Ectodermal cell (in vitro differentiated cells): ENCODE results near the gene PODXL2.
"Not testable (repeated sequence)": the region's sequence is repeated elsewhere in the genome, so short reads cannot be mapped to it uniquely, and the experiment has no call there.

Experiments used
- H3K27ac ChIP-seq: 2 replicates; pipeline ENCODE4 v1.7.0; 2013; ENCODE audit warnings: mild to moderate bottlenecking, low read depth, low read length; ENCODE audit not compliant: insufficient read depth, poor library complexity, severe bottlenecking
- H3K27me3 ChIP-seq: 2 replicates; pipeline ENCODE4 v1.7.0; 2013; ENCODE audit warnings: mild to moderate bottlenecking, low read length; ENCODE audit not compliant: insufficient read depth, control insufficient read depth, poor library complexity, severe bottlenecking
- H3K36me3 ChIP-seq: one replicate; pipeline ENCODE4 v1.7.0; 2013; ENCODE audit warnings: low read length; ENCODE audit not compliant: control insufficient read depth, insufficient read depth
- H3K4me1 ChIP-seq: one replicate; pipeline ENCODE4 v1.7.0; 2013; ENCODE audit warnings: low read length; ENCODE audit not compliant: control insufficient read depth, insufficient read depth
- H3K4me3 ChIP-seq: 2 replicates; pipeline ENCODE4 v1.7.0; 2013; ENCODE audit warnings: low read depth, low read length, control low read depth; ENCODE audit not compliant: insufficient read depth
- H3K9me3 ChIP-seq: 2 replicates; pipeline ENCODE4 v1.7.0; 2013; ENCODE audit warnings: mild to moderate bottlenecking, low read length, moderate library complexity; ENCODE audit not compliant: control insufficient read depth
- WGBS, 2 experiments: methylation state at CpG; one replicate each; pipeline ENCODE4 v1.1.7; 2013; ENCODE audit warnings: missing lambda C conversion rate in 2 of 2; 5-methylcytosine and 5-hydroxymethylcytosine counted together

The PODXL2 gene

DNA sequence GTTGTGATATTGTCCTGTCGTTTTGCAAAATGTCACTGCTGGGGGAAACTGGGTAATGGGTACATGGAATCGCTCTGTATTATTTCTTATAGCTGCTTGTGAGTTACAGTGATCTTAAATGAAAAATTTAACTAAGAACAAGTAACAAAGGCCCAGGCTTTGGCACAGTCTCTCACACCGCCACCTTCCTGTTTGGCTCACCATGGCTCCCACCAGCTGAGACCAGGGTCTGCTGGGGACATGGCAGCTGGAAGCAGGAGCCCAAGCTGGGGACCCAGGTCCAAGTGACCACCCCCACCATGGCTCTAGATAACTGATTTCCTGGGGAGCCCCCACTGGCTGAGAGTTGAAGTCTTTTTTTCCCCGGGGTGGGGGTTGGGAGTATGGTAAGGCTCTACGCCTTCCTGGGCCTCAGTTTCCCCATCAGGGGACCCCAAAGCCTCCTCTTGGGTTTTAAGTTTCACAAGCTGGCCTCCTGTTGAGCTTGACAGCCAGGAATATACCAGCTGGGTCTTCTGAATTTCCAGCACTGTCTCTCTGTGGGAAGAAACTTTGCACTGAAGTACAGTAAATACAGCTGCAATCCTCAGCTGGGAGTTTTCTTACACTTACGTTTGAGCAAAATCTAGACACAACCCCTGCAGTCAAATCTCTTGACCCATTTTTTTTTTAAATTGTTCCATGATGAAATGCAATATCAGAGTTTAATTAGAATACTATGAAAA is 69.9 kb downstream of the PODXL2 start:
- Histone ChIP-seq H3K9me3 (no peaks in the 10 kb centered on the region), H3K4me3 (no peak overlapping the region), H3K27ac (no peak overlapping the region), H3K36me3 (no peaks in the 10 kb centered on the region), H3K4me1 (no peaks in the 10 kb centered on the region), H3K27me3 (no peaks in the 10 kb centered on the region)
- 82% methylated on average over 5 to 6 of the region's 6 CpGs for WGBS, 2 experiments

DNA sequence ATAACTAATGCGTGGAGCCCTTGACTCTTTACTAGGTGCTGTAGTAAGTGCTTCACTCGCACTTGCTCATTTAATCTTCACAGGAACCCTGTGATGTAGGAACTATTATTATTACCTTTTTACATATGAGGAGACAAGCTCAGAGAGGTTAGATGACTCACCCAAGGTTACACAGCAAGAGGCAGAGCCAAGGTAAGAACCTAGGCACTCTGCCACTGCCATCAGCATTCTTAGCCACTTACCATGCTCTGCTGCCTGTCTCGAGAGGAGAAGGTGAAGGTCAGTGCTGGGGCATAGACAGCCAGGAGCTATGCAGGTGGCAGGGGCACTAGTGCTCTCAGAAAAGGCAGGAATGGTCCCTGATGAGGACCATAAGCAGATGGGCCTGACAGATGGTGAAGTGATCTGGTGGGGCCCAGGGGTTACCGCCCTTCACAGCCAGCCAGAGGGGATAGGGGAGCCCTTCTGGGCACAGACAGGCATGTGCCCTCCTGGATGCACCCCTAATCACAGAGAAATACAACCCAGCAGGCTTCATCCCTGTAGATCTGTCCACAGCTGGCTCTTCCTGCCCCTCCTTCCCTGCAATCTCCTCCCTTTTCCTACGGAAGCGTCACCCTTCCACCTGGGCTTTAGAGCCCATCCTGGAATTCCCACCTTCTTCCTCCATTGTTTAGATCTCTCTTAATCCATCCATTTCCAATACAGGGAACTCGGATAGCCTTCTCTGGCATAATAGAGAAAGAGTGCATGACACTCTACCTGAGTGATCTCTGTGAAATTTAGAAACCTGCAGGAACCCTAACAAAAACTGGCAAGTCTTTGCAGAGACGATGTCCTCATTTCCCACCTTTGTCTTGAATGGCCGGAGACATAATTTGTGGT is 70.7 kb downstream of the PODXL2 start:
- H3K27ac ChIP-seq: no peak overlapping the region
- no peaks in the 10 kb centered on the region for H3K36me3 ChIP-seq
- no peaks in the 10 kb centered on the region for H3K9me3 ChIP-seq
- 91% methylated on average over 7 to 9 of the region's 9 CpGs for WGBS, 2 experiments
- no peak overlapping the region for H3K4me3 ChIP-seq
- H3K4me1 ChIP-seq: no peaks in the 10 kb centered on the region
- H3K27me3 ChIP-seq: no peaks in the 10 kb centered on the region

DNA sequence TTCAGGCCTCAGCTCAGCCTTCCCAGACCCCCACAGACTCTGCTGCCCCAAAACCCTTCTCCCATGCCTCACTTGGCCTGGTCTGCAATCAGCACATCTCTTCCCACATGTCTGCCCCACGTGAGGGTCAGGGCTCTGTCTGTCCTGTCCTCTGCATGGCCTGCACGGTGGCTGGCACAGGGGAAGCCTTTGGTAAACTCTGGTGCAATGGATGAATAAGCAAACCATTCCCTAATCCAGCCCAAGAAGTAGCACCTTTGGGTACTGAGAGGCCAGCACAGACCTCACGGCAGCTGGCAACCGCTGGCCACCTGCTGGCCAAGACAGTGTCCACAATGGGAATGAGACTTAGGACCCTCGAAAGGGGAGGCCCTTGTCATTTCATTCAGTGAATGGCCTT is 71.4 kb downstream of the PODXL2 start:
- Histone ChIP-seq H3K4me1 (no peaks in the 10 kb centered on the region), H3K9me3 (no peaks in the 10 kb centered on the region)
- 72 to 75% methylated on average over 5 of the region's 5 CpGs for WGBS, 2 experiments

DNA sequence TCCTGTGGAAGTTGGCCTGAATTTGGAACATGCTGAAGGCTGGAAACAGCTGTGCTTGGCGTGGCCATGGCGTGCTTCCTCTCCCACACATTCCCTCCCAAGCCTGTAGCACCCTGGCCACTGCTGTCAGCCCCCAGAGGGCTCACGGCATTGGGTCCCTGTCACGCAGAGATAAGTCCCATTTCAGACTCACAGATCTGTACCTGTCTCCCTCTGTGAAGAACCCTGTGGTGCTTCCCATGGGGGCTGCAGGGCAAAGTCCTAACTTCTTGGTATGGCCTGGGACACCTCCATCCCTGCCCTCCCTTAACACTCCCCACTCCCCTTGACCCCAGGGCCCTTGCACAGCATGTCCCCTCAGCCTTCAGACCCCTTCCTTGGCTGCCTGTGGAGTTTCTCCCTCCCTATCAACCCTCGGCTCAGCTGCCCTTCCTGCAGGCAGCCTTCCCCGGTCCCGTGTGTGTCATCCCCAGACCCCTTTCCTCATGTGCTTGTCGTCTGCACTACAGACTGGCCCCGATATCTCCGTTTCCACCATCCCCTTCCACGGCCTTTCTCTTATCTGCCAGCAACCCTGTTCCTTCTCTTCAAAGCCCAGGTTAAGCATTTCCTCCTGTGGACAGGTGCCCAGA is 72.4 kb downstream of the PODXL2 start:
- no peak overlapping the region for H3K4me3 ChIP-seq
- no peaks in the 10 kb centered on the region for H3K9me3 ChIP-seq
- H3K4me1 ChIP-seq: no peaks in the 10 kb centered on the region
- WGBS, 2 experiments: 86 to 88% methylated on average over 11 of the region's 11 CpGs
- H3K27me3 ChIP-seq: no peaks in the 10 kb centered on the region
- no peak overlapping the region for H3K27ac ChIP-seq
- H3K36me3 ChIP-seq: no peaks in the 10 kb centered on the region

More for the DNA sequence above, 71.4 kb downstream of the PODXL2 start:
- Histone ChIP-seq H3K27me3 (no peaks in the 10 kb centered on the region), H3K36me3 (no peaks in the 10 kb centered on the region), H3K4me3 (no peak overlapping the region), H3K27ac (no peak overlapping the region)

DNA sequence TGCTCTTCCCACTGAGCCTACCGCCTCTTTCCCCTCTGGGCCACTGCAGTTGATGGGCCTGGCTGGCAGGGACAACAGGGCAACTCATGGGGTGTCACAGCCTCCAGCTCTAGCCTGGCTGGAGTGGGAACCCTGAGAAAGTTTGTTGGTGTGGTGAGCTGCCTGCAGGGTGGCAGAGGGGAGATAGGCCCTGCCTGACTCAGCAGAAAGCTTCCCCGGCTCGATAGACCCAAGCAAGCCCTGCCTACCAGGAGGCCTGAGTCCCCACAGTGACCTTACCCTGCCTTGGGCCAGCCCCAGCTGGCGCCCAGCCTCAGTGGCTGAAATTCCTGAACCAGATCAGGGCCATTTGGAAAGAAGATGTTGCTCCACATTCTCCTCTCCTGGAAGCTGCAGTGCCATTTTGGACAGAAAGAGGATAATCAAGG is 73.2 kb downstream of the PODXL2 start:
- Histone ChIP-seq H3K27me3 (no peaks in the 10 kb centered on the region), H3K4me3 (no peak overlapping the region), H3K36me3 (no peaks in the 10 kb centered on the region), H3K27ac (no peak overlapping the region), H3K9me3 (no peaks in the 10 kb centered on the region), H3K4me1 (no peaks in the 10 kb centered on the region)
- 88 to 89% methylated on average over 4 of the region's 4 CpGs for WGBS, 2 experiments

DNA sequence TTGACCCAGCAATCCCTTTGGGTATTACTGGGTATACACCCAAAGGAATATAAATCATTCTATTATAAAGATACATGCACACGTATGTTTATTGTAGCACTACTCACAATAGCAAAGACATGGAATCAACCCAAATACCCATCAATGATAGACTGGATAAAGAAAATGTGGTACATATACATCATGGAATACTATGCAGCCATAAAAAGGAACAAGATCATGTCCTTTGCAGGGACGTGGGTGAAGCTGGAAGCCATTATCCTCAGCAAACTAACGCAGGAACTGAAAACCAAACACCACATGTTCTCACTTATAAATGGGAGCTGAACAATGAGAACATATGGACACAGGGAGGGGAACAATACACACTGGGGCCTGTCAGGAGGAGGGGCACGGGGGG is 75.9 kb downstream of the PODXL2 start:
- not testable (repeated sequence) for H3K4me1 ChIP-seq, H3K9me3 ChIP-seq, H3K4me3 ChIP-seq, H3K27ac ChIP-seq, H3K36me3 ChIP-seq, H3K27me3 ChIP-seq
- 85 to 92% methylated on average over 2 to 3 of the region's 4 CpGs for WGBS, 2 experiments

DNA sequence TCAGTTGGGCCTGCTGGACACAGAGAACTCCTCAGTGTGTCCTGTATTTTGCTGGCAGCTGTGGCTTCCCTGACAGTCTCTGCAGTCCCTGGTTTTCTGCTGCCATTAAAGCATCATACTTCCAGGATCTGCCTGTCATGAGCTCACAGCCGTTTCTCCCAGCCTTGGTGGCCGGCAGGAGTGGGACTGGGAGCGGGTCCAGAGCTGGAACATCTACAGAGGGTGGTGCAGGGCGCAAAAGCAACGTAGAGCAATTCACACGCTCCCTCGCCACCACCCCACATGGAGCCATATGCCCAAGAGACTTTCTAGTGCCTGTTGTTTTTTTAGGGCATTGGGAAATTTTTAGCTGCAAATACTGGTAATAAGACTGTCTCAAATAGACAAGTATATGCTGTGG is 77.3 kb downstream of the PODXL2 start:
- no peaks in the 10 kb centered on the region for H3K27me3 ChIP-seq
- H3K9me3 ChIP-seq: no peaks in the 10 kb centered on the region
- WGBS, 2 experiments: 90 to 94% methylated on average over 7 of the region's 7 CpGs
- no peaks in the 10 kb centered on the region for H3K36me3 ChIP-seq
- no peak overlapping the region for H3K27ac ChIP-seq
- peaks cover 8% of the 10 kb centered on the region for H3K4me1 ChIP-seq
- no peak overlapping the region for H3K4me3 ChIP-seq

DNA sequence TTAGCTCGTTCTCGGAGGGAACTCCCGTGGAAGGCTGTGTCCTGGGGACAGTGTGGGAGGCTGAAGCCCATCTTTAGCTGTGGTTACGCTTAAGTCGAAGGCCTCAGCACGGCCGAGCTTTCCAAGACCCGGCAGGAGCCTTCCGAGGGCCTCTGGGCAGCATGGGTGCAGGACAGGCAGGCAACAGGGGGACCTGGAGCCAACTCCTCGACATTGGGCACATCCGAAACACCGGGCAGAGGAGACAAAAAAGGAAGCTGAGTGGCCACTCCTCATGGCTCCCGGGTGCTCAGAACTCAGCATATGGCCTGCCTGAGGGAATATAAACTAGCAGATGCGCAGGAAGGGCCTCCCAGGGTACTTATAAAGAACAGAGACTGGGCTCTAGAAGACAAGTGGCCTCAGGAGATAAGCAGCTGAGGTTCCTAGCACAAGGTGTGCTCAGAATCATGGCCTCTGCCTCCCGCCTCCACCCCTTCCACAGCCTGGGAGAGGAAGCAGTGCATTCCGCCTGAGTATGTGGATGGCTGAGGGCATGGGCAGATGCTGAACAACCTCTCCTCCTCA is 77.9 kb downstream of the PODXL2 start:
- Histone ChIP-seq H3K27ac (no peak overlapping the region), H3K4me3 (no peak overlapping the region), H3K4me1 (peaks cover 8% of the 10 kb centered on the region), H3K36me3 (no peaks in the 10 kb centered on the region), H3K9me3 (no peaks in the 10 kb centered on the region), H3K27me3 (no peaks in the 10 kb centered on the region)
- 91 to 94% methylated on average over 16 of the region's 16 CpGs for WGBS, 2 experiments

DNA sequence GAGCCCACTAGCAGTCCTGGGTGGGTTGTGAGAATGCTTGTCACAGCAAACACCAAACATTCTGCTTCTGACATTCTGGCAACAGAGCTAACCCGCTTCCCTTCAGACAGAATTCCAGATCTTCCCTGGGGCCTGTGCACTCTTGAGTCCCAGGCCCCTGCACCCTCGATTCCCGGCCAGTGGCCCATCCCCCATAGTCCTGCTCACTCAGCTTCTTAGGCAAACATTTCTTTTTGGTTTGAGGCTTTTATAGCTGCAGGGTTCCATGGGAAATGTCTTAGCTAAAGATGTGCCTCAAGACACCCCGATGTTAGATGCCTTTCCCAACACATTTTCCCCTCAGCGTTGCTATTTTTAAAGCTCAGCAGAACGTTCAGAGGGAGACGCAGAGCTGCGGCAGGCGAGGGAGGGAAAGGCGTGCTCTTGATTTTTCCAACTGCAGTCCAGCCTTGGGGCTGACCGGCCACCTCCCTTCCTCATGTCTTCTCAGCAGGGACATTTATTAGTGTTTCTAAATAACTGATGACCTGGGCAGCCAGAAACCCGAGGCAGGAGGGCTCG is 78.9 kb downstream of the PODXL2 start:
- Histone ChIP-seq H3K4me3 (no peak overlapping the region), H3K27ac (no peak overlapping the region), H3K4me1 (peaks cover 8% of the 10 kb centered on the region), H3K36me3 (no peaks in the 10 kb centered on the region), H3K9me3 (no peaks in the 10 kb centered on the region), H3K27me3 (no peaks in the 10 kb centered on the region)
- WGBS, 2 experiments: 67% methylated on average over 13 of the region's 13 CpGs
